GM21528 (cell line): ENCODE measurements around the gene ZNF398.

Experiments used
- ATAC-seq: cut with Tn5 transposase; IDR thresholded peaks from one replicate; pipeline ENCODE4 v1.9.1; 2021; ENCODE audit warnings: mild to moderate bottlenecking, moderate library complexity; ENCODE audit not compliant: unreplicated experiment, low FRiP score

ZNF398 gene

GRCh38 chr7:149147752-149148653, 750 bp downstream of the ZNF398 start:
- ATAC-seq = peak; percentile 47

GRCh38 chr7:149150981-149151380, 3.7 kb downstream of the ZNF398 start:
- no peak for ATAC-seq

GRCh38 chr7:149153346-149153745, 6.1 kb downstream of the ZNF398 start:
- no peak for ATAC-seq

- no peak for ATAC-seq
These were observed 6.8 kb downstream of the ZNF398 start for GRCh38 chr7:149154056-149154455.

GRCh38 chr7:149156898-149157297, 9.6 kb downstream of the ZNF398 start:
- no peak for ATAC-seq

GRCh38 chr7:149161241-149161848, 14.1 kb downstream of the ZNF398 start:
- no peak for ATAC-seq

- ATAC-seq = no peak
These were observed 18.9 kb downstream of the ZNF398 start for GRCh38 chr7:149166142-149166541.

GRCh38 chr7:149166630-149167352, 19.5 kb downstream of the ZNF398 start:
- no peak for ATAC-seq

GRCh38 chr7:149171892-149172533, 24.8 kb downstream of the ZNF398 start:
- no peak for ATAC-seq

- ATAC-seq = no peak
These were observed 25.3 kb downstream of the ZNF398 start for GRCh38 chr7:149172534-149172920.

- ATAC-seq = no peak
These were observed 27.9 kb downstream of the ZNF398 start for GRCh38 chr7:149175150-149175549.

GRCh38 chr7:149179241-149179640, 32.0 kb downstream of the ZNF398 start:
- ATAC-seq = no peak

- no peak for ATAC-seq
These were observed 33.6 kb downstream of the ZNF398 start for GRCh38 chr7:149180722-149181449.

- no peak for ATAC-seq
These were observed 34.2 kb downstream of the ZNF398 start for GRCh38 chr7:149181450-149181790.

GRCh38 chr7:149184274-149184673, 37.0 kb downstream of the ZNF398 start:
- ATAC-seq = no peak

GRCh38 chr7:149188213-149188612, 41.0 kb downstream of the ZNF398 start:
- no peak for ATAC-seq

GRCh38 chr7:149188637-149189259, 41.5 kb downstream of the ZNF398 start:
- ATAC-seq = no peak

- no peak for ATAC-seq
These were observed 44.6 kb downstream of the ZNF398 start for GRCh38 chr7:149191851-149192250.

GRCh38 chr7:149194799-149195179, 47.5 kb downstream of the ZNF398 start:
- ATAC-seq = no peak
